CD4-positive, alpha-beta T cell treated with Interleukin-12 subunit alpha and Interleukin-12 subunit beta, for 1 hour (primary cell): ENCODE measurements around the gene PURB.
A peak's percentile ranks its signal among the peaks of the same experiment; 100 is the strongest.
"Not testable (repeated sequence)": the region's sequence is repeated elsewhere in the genome, so short reads cannot be mapped to it uniquely, and the experiment has no call there.

Experiments
- DNase-seq: peaks from one replicate; pipeline ENCODE4 v3.0.0-alpha.2; 2020

PURB gene

DNA sequence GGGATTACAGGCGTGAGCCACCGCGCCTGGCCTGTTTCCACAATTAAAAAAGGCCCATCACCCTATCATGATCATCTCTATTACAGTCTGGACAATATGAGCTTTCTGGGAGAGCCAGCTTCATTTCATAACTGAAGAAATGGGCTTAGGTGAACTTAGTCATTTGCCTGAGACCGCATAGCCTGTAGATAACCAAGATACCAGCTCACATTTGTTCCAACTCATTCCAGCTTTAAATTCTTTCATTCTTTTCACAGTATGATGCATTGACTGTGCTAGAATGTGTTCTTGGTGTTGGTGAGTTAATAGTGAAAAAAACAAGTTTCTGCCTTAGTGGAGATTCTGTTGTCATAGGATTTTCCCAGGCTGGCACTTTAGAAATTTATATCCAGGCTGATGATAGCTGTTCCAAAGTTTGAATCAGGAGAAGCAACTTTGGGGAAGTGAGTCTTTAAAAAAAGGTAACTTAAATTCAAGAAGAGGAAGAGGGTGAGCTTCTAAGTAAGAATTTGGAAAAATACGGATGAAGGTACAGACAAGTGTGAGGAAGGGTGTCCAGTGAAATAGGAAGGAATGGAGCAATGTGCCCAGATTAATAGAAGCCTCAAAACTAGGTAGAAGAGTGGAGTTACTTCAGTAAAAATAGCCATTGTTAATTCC is 35.3 kb downstream of the PURB start:
- no peak for DNase-seq

- DNase-seq = no peak
These were observed 36.0 kb downstream of the PURB start for GRCh38 chr7:44849259-44849884.

DNA sequence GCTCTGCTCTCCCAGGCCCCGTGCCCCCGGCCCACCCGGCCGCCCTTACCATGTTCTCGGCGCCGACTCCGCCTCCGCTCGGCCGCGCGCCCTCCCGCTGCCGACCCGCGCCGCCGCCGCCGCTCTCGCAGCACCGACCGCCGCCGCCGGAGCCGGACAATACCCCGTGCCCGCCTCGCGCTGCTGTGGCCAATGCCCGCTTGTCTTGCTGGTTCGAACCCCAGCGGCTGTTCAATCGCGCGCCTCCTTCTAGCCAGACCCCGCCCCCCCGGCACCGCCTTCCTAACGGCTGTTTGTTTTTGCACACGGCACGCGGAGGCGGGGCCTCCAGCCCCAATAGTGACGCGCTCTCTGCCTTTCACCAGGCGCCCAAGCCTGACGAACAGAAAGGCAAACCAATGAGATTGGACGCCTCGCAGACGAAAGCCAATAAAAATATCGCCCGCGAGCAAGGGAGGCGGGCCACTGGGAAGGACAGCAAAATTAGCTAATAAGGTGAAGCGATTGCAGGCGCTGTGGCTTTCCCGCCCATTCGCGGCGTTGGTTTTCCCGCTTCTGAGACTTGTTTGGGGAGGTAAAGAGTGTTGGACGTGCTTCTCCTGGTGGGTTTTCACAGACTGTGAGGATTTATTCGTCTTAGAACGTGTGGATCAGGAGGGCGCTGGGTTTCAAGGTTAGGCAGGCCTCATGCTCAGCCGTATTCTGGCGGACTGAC is 37.3 kb downstream of the PURB start, which contains the start of gene H2AZ2:
TSS of gene H2AZ2 (minus strand) at position 168 of the 715 bp plus-strand sequence. CDS start at position 52, 116 bp downstream.
- peak; percentile 100 for DNase-seq

DNA sequence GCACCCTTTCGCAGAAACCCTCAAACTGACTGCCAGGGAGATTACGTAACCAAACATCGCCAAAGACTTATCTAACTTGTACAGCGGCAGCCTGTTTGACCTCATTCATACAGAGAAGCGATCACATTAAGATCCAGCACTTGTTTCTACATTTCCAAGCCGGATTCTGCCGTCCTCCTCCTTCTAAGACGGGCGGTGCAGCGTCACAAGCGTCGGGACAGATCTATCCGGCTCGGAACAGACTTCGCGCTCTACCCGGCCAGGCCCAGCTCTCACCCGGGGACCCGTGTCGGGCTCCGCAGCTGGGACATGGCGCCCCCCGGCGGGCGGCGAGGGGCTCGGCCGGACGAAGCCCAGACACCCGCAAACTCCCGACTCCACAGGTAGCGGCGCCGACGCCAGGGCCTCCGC is 37.8 kb downstream of the PURB start:
- peak; percentile 91 for DNase-seq

GRCh38 chr7:44846816-44847508 is 38.4 kb downstream of the PURB start:
- DNase-seq = no peak

- DNase-seq = peak; percentile 45
These were observed 38.9 kb downstream of the PURB start for GRCh38 chr7:44846390-44846789.

DNA sequence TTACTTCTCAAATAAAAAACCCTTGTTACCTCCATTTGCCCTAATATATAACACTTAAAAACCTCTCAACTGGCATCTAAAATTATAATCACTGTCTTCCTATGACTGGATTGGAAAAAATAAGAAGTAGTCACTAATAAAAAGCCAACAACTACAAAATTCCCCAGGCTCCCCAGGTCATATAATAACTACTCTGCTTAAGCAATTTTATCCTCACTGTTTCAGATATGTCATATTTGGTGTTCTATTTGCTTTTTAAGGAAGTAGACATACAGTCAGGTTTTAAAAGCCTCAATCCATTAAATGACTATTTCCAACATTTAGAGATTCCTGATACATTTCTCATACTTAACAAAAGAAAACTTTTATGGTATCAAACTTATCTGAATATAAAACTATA is 39.9 kb downstream of the PURB start:
- DNase-seq = no peak

GRCh38 chr7:44843440-44843839 is 41.9 kb downstream of the PURB start:
- DNase-seq = not testable (repeated sequence)

DNA sequence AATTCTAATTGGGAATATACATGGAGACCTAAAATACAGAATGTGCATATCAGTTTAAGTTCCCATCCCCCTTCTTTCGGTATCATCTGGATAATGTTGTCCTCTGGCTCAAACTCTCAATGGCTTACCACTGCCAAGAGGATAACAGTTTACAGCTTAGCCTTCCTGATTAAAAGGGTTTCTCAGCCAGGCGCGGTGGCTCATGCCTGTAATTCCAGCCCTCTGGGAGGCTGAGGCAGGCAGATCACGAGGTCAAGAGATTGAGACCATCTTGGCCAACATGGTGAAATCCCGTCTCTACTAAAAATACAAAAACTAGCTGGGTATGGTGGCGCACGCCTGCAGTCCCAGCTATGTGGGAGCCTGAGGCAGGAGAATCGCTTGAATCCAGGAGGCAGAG is 42.7 kb downstream of the PURB start:
- not testable (repeated sequence) for DNase-seq

DNA sequence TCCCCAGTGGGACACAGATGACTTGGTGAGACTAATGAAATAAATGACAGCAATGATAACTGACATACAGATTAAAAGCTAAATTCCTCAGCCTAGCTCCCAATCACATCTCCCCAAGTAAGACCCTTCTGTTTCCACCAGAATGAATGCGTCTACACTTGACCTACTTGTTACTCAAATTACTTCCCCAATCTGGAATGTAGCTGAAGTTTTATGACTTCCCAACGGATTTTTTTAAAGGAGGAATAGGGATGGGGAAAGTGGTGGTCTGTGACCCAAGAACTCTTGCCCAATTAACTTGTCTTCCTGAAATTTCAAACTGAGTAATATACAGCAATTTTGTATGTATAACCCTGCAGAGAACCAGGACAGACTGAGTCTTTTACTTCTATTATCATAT is 46.6 kb downstream of the PURB start:
- DNase-seq = no peak

DNA sequence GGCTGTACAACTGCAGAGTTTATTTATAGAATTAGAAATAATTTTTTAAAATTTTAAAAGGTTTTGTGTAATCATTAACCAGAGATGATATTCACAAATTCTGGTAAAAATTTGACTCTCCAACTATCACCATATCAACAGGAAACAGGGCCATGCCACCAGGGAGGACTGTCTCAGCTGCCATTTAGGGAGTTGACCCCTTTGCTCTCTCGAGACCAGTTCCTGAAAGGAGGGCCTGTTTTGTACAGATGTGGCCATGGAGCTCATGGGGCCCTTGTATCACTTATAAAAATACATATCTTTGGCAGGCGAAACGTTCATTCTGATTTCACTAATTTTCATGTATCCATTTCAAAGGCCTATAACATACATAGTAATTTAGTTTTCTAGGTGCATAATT is 57.8 kb downstream of the PURB start:
- no peak for DNase-seq
